Left ventricle myocardium inferior (tissue), 1 donor: ENCODE measurements around the gene ZNF784. TPM values are rescaled to one million over a fixed set of nuclear protein-coding genes. Genes with fewer than 3 reads are reported as not detected.

Source experiments
- DNase-seq: peaks from one replicate; pipeline ENCODE4 v3.0.0-alpha.2; 2020
- H3K27ac ChIP-seq: fragments of 200-600 bp; replicated peaks from 2 replicates; pipeline ENCODE4 v1.8.0; 2021
- H3K27me3 ChIP-seq: fragments of 200-600 bp; 2 replicates; pipeline ENCODE4 v1.8.0; 2021; ENCODE audit warnings: low read depth
- H3K36me3 ChIP-seq: fragments of 200-600 bp; 2 replicates; pipeline ENCODE4 v1.8.0; 2021
- H3K4me1 ChIP-seq: fragments of 200-600 bp; 2 replicates; pipeline ENCODE4 v1.8.0; 2021
- H3K4me3 ChIP-seq: fragments of 200-600 bp; 2 replicates; pipeline ENCODE4 v1.8.0; 2021; ENCODE audit warnings: mild to moderate bottlenecking, moderate library complexity
- H3K9me3 ChIP-seq: fragments of 200-600 bp; replicated peaks from 2 replicates; pipeline ENCODE4 v1.8.0; 2021
- intact Hi-C: fragments of 100-400 bp; cut with micrococcal nuclease; formaldehyde crosslinking; loops from one replicate; pipeline ENCODE4 v1.11.0; 2022
- total RNA-seq: library from RNA; stranded (reverse); fragmentation: NEBNext Ultra II Directional; extraction: Animal tissue kit (Norgen Biotek cat#: 25700); gene quantifications from one replicate; pipeline ENCODE4 v1.2.1, GENCODE V29; 2021
- TF ChIP-seq, protein P1 (sequence below): fragments of 200-600 bp; IDR thresholded peaks from 2 replicates; pipeline ENCODE4 v1.8.0; 2021; ENCODE audit warnings: antibody characterized with exemption, mild to moderate bottlenecking, borderline replicate concordance
- donor health status: DM: no; HTN: yes; CAD: no; lungs with severe emphysema.

Gene ZNF784
- total RNA-seq, 1 donor from 2014 or later, result 13.2 TPM

- H3K27ac ChIP-seq, result peak overlapping the region; percentile 97
- H3K36me3 ChIP-seq, result peaks cover 27% of the 10 kb centered on the region
- TF ChIP-seq, protein P1, sequence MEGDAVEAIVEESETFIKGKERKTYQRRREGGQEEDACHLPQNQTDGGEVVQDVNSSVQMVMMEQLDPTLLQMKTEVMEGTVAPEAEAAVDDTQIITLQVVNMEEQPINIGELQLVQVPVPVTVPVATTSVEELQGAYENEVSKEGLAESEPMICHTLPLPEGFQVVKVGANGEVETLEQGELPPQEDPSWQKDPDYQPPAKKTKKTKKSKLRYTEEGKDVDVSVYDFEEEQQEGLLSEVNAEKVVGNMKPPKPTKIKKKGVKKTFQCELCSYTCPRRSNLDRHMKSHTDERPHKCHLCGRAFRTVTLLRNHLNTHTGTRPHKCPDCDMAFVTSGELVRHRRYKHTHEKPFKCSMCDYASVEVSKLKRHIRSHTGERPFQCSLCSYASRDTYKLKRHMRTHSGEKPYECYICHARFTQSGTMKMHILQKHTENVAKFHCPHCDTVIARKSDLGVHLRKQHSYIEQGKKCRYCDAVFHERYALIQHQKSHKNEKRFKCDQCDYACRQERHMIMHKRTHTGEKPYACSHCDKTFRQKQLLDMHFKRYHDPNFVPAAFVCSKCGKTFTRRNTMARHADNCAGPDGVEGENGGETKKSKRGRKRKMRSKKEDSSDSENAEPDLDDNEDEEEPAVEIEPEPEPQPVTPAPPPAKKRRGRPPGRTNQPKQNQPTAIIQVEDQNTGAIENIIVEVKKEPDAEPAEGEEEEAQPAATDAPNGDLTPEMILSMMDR, result no peak
- DNase-seq, result no peak
- peaks cover 48% of the 10 kb centered on the region for H3K4me1 ChIP-seq
- no peak overlapping the region for H3K4me3 ChIP-seq
- intact Hi-C loops, result no loop called here
- H3K27me3 ChIP-seq, result no peaks in the 10 kb centered on the region
- H3K9me3 ChIP-seq, result no peaks in the 10 kb centered on the region
These were observed 42.5 kb downstream of the ZNF784 start for GRCh38 chr19:55581823-55582223.

- TF ChIP-seq, protein P1, result no peak
- peak overlapping the region; percentile 97 for H3K27ac ChIP-seq
- peak overlapping the region; percentile 95 for H3K4me3 ChIP-seq
- peaks cover 42% of the 10 kb centered on the region for H3K4me1 ChIP-seq
- no peak for DNase-seq
- no peaks in the 10 kb centered on the region for H3K9me3 ChIP-seq
- H3K27me3 ChIP-seq, result no peaks in the 10 kb centered on the region
- peaks cover 31% of the 10 kb centered on the region for H3K36me3 ChIP-seq
- intact Hi-C loops, result no loop called here
These were observed 43.1 kb downstream of the ZNF784 start for GRCh38 chr19:55581145-55581822.

DNA sequence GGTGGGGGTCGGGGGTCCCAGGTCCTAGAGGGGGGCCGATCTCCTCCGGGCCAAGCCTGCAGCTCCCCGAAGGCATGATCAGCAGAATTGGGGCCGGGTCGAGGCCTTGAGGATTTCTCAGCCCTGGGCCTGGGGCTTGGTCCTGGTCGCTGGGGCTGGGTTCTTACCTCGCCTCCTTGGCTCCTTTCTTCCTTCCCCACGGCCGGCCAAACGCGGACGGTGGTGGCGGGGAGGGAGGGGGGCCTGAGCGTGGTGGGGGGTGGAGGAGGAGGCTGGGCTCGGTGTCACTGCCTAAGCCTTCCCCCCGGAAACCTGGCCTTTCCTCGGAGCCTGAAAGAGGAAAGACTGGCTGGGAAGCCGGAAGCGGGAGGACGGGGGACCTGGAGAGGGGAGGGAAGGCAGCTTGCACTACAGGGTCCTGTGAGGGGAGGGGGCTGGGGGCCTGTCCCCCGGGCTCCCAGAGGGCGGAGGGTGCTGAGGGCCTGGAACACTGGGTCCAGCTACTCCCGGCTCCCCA is 43.7 kb downstream of the ZNF784 start, which contains the start of gene ZNF579:
Gene ZNF579, minus strand, starts transcription at position 221 of the 517 bp plus-strand sequence. CDS start 1,209 bp downstream, outside the sequence.
- H3K4me1 ChIP-seq, result peaks cover 36% of the 10 kb centered on the region
- peak; percentile 89 for DNase-seq
- TF ChIP-seq, protein P1, result no peak
- intact Hi-C loops, result no loop called here
- H3K4me3 ChIP-seq, result peak within 1 kb of the TSS; percentile 95
- H3K27ac ChIP-seq, result peak within 1 kb of the TSS; percentile 97
- H3K36me3 ChIP-seq, result peaks cover 31% of the 10 kb centered on the region
- no peaks in the 10 kb centered on the region for H3K9me3 ChIP-seq
- H3K27me3 ChIP-seq, result no peaks in the 10 kb centered on the region

GRCh38 chr19:55579766-55580621 is 44.4 kb downstream of the ZNF784 start:
- Histone ChIP-seq H3K4me1 (peaks cover 29% of the 10 kb centered on the region), H3K27ac (peak overlapping the region; percentile 97), H3K36me3 (peaks cover 31% of the 10 kb centered on the region), H3K4me3 (peak overlapping the region; percentile 95), H3K27me3 (no peaks in the 10 kb centered on the region), H3K9me3 (no peaks in the 10 kb centered on the region)
- intact Hi-C loops, result no loop called here
- DNase-seq, result no peak
- TF ChIP-seq, protein P1, result no peak

- Histone ChIP-seq H3K27ac (peak overlapping the region; percentile 97), H3K4me1 (peaks cover 29% of the 10 kb centered on the region), H3K9me3 (no peaks in the 10 kb centered on the region), H3K27me3 (no peaks in the 10 kb centered on the region), H3K4me3 (peak overlapping the region; percentile 95), H3K36me3 (peaks cover 31% of the 10 kb centered on the region)
- TF ChIP-seq, protein P1, result no peak
- no peak for DNase-seq
- intact Hi-C loops, result no loop called here
These were observed 45.3 kb downstream of the ZNF784 start for GRCh38 chr19:55578761-55579747.
